Stimulated activated CD8-positive, alpha-beta memory T cell treated with anti-CD3 and anti-CD28 coated beads, Interleukin-2, amount 100 ng/mL, for 48 hours (primary cell): Measurements from ENCODE around the gene CNGA3.
"Not testable (repeated sequence)": the region's sequence is repeated elsewhere in the genome, so short reads cannot be mapped to it uniquely, and the experiment has no call there.

ENCODE experiments used
- DNase-seq, 2 donors: peaks; one replicate each; pipeline ENCODE4 v3.0.0-alpha.2; 2020; ENCODE audit warnings: low read depth in 2 of 2

CNGA3 gene

DNA sequence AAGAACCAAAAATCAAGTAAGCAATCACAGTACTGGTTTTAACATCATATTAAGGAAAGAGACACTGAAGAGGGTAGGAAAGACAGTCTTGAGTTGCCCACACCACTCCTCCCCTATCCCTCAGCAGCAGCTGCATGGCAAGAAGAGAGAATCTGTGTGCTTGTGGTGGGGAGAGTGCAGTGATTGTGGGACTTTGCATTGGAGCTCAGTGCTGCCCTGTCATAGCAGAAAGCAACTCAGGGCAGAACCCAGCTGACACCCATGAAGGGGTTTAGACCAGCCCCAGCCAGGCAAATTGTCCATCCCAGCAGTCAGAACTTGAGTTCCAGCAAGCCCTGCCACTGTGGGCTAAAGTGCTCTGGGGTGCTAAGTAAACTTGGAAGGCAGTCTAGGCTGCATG is 57.6 kb downstream of the CNGA3 start:
- no peak for DNase-seq

DNA sequence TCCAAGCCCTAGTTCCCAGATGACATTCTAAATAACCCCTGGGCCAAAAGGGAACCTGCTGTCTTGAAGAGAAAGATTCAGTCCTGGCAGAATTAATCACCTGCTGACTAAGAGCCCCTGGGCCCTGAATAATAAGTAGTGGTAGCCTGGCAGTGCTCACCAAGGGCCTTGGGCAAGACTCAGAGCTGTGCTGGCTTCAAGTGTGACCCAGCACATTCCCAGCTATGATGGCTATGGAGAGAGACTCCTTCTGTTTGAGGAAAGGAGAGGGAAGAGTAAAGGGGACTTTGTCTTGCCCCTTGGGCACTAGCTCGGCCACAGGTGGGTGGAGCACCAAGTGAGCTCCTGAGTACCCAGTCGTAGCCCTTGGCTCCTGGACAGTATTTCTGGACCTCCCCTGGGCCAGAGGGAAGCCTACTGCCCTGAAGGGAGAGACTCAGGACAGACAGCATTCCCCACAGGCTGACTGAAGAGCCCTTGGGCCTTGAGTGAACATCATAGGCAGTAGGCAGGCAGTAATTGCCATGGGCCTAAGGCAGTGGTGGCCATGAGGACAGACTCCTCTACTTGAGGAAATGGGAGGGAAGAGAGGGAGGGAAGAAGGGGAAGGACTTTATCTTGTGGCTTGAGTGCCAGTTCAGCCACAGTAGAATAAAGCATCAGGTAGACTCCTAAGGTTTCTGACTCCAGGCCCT is 58.4 kb downstream of the CNGA3 start:
- DNase-seq: no peak

DNA sequence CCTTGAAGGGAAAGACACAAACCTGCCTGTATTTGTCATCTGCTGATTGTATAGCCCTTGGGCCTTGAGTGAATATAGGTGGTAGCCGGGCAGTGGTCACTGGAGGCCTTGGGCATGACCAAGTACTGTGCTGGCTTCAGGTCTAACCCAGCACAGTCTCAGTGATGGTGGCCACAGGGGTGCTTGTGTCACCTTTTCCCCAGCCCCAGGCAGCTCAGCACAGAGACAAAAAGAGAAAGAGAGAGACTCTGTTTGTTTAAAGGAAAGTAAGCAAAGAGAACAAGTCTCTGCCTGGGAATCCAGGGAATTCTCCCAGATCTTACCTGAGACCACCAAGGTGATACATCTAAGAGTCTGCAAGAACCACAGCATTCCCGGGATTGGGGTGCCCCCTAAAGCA is 59.0 kb downstream of the CNGA3 start:
- no peak for DNase-seq

DNA sequence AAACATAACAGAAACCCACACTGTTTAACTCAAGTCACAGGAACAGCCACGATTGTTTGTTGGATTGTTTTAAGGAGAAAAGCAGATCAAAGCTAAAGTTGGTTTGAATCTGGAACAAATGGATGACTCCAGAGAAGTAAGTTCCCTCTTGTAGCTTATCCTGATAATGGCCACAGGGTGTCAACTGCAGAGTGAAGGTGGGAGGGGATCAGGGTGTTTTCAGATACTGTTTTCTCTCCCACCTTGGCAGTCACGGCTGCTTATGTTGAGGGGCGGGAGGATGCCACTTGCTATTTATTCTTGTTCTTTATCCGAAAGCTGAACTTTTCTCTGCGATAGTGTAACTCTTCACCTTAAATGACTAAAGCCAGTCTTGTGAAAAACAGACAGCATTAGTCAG is 61.9 kb downstream of the CNGA3 start:
- DNase-seq: no peak

DNA sequence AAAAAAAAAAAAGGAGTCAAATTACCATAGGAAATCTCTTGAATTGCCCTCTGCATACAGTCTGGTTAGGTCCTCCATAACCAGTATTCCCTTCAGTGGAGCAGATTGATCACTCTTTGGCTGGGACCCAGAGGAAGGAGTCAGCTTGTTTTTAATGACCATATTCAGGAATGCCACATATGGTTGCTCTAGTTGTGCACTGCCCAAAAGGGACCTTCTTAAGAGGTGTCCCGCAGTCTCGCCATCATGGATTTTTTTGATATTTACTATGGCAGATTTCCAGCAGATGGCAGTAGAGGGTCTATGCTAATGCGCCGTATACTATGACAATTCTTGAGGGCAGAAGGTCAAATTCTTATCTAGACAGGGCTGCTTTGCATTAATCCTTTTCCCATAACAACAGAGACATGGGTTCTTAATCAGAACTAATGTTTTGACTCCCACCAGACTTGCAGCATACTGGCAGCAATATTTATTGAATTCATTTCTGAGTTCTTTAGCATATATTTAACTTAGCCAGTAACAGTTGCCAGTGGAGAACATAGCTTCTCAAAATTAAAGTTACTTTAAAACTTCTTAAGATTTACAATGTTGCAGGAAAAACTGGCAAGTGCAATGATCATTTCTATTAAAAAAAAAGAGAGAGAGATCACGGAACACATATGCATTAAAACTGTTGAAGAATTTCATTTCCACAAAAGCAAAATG is 66.6 kb downstream of the CNGA3 start:
- peak in 1 of 2 donors; percentile 7 for DNase-seq

DNA sequence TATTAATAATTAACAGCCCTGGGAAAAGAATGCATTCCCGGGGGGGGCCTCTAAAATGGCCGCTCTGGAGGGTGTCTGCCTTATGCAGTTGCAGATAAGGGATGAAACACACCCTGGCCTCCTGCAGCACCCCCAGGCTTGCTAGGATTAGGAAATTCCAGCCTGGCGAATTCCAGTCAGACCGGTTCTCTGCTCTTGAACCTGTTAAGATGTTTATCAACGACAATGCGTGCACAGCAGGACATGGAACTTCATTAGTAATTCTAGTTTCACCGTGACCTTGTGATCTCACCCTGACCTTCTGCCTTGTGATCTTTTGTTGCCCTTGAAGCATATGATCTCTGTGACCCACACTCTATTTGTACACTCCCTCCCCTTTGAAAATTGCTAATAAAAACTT is 68.0 kb downstream of the CNGA3 start:
- DNase-seq: not testable (repeated sequence)

DNA sequence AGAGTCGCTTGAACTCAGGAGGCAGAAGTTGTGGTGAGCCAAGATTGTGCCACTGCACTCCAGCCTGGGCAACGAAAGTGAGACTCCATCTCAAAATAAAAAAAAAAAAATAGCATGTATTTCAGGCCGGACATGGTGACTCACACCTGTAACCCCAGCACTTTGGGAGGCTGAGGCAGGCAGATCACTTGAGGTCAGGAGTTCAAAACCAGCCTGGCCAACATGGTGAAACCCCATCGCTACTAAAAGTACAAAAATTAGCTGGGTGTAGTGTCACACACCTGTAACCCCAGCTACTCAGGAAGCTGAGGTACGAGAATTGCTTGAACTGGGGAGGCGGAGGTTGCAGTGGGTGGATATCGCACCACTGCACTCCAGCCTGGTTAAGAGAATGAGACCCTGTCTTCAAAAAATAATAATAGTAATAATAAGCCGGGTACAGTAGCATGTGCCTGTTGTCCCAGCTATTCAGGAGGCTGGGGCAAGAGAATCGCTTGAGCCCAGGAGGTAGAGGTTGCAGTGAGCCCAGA is 69.5 kb downstream of the CNGA3 start:
- DNase-seq: not testable (repeated sequence)

DNA sequence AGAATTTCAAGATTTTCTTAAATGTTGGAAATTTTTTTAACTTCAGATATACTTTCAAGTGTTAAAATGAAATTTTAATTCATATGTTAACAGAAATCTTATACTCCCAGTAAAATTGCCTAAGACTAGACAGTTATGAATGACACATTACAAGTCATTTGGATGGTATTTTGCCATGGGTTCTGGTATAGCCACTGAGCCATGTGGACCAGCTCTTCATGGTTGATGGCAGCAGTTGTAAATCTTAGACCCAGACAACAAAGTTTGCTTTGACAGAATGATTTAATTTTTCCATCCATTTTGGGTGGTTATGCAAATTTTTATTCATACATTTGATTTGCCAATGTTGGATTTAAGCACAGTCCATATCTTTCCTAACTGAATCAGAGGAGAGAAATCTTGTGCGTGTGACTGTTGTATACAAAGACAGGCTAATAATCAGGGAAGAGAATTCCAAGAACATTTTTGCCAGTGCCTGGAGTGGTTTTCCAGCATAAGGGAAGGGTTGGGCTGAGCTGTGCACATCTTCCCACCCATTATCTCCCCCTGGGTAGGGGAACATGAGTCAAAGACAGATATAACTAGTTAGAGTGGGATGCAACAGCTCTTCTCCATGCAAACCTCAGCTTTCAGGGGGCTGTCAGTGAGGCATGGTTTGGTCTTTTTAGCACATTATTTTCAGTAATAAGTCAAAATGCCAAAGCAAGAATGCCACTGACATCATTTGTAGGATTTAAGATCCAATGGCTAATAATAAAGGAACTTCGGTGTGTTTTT is 70.3 kb downstream of the CNGA3 start:
- no peak for DNase-seq

DNA sequence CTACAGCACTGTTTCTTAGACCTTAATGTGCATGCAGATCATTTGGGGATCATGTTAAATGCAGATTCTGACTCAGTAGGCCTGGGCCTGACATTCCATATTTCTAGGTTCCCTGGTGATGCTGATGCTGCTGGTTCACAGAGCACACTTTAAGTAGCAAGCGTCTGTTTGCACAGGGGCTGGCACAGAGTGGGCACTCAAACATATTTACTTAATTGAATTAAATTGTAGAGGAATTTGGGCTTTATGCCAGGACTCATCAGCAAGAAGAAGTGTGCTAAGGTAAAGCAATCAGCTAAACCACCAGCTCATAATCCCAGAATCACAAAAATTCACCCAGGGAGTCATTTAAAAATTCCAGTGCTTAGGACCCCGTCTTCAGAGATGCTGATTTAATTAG is 73.3 kb downstream of the CNGA3 start:
- no peak for DNase-seq

DNA sequence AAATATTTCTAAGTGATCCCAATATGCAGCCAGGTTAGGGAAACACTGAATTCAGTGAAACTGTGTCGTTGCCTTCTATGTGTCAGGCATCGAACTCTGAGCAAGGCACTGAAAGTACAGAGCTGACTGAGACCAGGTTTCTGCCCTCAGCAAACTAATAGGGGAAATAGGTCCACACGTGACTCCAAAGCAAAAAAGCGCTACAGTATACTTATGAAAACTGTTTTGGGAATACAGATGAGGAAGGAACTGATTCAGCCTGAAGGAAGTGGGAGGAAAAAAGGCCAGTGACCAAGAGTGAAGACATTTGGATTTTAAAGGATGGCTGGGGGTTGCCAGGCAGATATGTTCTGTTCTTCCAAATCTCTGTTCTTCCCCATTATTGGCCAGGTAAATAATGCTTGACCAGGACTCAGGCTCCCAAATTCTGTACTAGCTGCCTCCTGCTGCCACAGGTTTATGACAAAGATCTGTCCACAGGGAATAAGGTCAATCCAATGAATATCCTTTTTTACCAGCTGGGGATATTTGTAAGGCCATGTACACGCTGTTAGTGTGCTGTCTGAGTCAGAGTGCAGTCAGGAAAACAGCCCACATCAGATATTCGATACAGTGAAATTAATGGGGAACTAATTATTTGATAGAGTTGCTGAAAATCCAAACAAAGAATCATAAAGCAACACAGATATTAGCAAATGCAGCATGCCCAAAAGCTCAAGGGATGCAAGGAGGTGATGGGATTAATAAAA is 73.9 kb downstream of the CNGA3 start:
- DNase-seq: no peak

DNA sequence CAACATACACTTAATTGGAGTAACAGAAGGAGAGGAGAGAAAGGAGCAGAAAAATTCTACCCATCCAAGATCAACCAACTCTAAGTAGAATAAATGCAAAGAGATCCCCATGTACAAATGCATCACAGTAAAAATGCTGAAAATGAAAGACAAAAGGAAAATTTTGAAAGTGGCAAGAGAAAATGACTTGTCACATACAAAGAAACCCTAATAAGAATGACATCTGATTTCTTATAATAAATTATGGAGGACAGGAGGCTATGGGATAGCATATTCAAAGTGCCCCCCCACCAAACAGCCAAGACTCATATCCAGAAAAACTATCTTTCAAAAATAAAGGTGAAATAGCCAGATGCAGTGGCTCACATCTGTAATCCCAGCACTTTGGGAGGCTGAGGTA is 76.2 kb downstream of the CNGA3 start:
- DNase-seq: no peak

DNA sequence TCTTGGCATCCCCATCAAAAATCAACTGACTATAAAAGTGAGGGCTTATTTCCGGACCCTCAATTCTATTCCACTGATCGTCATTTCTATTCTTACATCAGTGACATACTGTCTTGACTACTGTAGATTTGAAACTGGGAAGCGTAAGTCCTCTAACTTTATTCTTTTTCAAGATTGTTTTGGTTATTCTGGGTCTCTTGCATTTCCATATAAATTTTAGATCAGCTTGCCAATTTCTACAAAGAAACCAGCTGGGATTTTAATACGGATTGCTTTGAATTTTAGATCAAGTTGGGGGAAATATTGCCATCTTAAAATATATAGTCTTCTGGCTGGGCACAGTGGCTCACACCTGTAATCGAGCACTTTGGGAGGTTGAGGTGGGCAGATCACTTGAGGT is 80.5 kb downstream of the CNGA3 start:
- no peak for DNase-seq

DNA sequence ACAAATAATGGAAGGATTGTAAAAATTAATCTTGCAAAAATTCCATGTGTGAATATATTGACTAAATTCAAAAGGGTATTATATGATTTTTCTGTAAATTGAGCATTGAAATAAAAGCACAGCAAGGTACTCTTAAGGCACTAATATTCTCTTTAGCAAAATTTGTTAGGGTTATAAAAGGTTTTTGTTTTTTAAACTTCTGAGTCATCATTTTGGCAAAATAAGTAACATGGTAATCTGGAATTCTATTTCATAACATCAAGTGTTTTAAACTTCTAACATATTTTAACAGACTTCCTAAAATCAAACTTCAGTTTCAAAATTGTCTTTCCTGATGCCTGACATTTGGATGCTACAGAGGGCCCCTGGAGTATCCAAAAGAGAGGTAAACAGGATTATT is 85.9 kb downstream of the CNGA3 start:
- DNase-seq: no peak

DNA sequence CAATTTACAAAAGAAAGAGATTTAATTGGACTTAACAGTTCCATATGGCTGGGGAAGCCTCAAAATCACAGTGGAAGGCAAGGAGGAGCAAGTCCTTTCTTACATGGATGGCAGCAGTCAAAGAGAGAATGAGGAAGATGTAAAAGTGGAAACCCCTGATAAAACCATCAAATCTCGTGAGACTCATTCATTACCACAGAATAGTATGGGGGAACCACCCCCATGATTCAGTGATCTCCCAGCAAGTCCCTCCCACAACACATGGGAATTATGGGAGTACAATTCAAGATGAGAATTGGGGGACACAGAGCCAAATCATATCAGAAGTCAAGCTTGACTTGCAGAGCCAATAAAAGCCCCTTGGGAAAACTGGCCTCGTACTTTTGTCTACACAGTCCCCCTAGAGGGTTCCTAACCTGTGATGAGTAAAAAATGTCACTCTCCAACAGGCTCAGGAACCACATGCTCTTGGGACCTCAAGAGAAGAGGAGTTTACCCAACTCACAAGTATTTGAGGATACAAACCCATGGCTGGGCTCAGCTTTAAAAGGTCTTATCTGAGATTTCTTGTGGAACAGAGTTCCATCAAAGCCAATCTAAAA is 87.2 kb downstream of the CNGA3 start:
- DNase-seq: no peak

DNA sequence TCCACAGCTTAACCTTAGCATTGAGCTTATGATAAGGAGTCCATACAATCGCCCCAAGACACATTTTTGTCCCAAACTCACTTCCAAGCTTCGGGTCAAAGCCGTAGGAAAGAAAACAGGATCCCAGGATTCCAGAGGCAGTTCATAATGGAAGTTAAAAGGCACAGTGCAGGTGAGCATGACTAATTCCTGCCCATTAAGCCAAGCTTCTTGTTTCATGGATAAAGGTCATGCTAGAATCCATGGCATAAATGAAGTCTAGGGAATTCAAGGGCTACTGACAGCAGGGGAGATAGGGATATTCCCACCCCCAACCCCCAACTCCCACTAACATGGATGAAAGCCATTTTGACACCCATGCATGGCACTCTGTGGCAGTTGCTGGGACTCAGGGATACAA is 88.2 kb downstream of the CNGA3 start:
- no peak for DNase-seq

DNA sequence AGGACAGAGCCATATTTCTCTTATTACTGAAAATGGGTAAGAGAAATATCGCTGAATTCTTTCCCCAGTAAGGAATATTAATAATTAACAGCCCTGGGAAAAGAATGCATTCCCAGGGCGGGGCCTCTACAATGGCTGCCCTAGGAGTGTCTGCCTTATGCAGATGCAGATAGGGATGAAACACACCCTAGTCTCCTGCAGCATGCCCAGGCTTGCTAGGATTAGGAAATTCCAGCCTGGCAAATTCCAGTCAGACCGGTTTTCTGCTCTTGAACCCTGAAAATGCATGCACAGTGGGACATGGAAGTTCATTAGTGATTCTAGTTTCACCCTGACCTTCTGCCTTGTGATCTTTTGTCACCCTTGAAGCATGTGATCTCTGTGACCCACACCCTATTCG is 89.4 kb downstream of the CNGA3 start:
- not testable (repeated sequence) for DNase-seq

DNA sequence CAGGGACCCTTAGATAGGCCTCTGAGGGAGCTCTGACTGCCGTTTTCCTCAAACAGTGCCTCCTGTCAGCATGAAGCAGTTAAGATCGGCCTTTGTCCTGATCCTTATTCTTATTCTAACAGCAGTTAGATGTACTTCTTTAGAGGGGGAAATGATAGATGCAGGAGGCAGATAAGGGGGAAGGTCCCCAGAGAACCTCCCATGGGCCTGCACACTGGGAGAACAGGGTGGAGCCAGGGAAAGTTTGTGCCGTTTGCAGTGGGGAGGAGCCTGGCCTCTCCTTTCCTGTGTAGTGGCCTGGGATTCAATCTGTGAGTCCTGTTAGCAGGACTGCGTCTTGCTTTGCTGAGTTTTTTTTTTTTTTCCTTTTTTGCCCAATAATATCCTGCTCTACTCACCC is 90.5 kb downstream of the CNGA3 start:
- no peak for DNase-seq

DNA sequence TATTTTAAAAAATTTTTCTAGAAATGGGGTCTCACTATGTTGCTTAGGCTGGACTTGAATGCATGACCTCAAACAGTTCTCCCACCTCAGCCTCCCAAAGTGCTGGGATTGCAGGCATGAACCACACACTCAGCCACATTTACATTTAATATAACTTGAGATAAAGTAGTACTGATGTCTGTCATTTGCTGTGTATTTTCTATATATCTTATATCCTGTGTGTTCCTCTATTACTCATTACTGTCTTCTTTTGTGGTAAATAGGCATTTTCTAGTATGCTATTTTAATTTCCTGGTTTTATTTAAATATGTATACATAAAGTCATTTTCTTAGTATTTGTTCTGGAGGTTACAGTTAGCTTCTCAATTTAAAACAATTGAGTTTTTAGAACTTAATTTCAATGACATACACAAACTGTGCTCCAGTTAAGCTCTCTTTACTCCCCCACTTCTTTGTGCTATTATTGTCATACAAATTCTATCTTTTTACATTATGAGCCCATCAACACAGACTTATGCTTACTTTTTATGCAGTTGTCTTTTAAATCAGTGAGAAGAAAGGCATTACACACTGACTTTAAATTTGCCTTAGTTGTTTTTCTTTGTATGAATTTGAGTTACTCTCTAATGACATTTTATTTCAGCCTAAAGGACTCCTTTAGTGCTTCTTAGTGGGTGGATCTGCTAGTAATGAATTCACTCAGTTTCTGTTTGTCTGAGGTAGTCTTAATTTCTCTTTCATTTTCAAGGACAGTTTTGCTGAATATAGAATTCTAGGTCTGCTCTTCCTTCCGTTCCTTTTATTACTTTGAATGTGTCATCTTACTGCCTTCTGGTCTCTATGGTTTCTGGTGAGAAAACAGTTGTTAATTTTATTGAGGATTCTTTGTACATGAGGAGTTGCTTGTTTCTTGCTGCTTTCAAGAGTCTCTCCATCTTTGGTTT is 92.2 kb downstream of the CNGA3 start:
- no peak for DNase-seq

DNA sequence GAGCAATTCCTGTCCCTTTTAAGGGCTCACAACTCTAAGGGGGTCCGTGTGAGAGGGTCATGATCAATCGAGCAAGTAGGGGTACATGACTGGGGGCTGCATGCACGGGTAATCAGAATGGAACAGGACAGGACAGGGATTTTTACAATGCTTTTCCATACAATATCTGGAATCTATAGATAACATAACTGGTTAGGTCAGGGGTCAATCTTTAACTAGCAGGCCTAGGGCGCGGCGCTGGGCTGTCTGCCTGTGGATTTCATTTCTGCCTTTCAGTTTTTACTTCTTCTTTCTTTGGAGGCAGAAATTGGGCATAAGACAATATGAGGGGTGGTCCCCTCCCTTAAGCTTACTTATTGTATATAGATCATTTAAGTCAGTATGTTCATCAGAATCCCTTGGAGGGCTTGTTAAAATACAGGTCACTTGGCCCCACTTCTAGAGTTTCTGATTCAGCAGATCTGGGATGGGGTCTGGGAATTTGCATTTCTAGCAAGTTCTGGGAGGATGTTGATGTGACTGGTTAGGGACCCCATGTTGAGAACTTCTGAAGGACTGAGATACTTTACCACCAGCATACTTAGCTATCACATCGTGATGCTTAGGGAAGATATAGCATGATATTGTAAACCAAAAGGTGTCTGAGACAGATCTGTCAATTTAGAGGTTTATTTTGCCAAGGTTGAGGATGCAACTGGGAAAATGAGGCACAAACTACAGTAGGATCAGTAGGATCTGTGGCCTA is 95.6 kb downstream of the CNGA3 start:
- no peak for DNase-seq

DNA sequence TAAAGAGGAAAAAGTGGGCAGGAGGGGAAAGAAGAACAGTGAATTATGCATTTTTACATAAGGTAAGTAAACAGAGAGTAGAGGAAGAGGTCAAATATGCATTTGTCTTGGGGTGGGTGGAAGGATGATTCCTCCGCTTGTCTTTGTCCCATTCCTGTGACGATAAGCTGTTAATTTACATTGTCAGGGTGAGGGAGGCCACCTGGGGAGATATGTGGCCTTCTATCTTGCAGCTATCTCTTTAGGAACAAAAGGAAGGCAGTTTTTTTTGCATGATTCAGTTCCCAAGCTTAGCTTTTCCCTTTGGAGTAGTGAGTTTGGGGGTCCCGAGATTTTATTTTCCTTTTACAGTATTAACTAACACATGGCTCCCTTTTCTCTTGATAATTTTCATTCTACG is 96.2 kb downstream of the CNGA3 start:
- DNase-seq: no peak
